ENCODE results near the gene NFATC2.

DNA sequence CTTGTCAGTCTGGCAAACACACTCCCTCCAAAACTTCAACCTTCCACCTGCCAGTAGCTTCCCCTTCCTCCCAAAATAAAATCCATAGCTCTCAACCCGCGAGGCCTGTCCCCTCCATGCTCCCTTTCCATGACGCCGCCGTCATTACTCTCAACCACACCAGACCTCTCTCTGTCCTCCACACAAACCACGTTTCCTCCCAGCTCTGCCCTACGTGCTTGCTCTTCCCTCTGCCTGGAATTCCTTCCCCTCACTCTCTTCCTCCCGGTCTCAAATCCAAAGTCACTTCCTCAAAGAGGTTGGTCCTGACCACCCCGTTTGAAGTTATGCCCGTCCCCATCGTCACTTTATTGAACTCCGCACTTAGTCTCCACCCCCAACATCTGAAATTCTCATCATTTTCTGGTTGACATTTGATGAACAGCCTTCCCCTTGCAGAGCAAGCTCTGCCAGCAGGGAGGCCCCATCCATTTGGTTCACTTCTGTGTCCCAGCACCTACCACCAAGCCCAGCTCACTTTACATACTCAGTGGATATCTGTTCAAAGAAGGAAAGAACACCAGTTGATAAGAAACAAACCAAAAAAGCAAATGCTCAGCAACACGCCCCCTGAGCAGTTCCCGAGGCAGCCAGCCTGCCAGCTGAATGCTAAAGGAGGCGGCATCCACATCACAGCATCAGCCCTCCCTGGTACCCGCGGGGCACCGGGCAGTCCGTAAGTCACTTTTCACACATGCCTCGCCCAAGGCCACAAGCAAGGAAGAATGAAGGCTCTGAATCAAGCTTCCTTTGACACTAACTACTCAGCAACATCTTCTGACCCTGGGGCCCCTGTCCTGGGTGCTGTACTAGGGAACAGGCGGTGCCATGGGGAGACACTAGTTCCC lies 125.0 kb downstream of the NFATC2 start:
- TF ChIP-seq, protein P1, sequence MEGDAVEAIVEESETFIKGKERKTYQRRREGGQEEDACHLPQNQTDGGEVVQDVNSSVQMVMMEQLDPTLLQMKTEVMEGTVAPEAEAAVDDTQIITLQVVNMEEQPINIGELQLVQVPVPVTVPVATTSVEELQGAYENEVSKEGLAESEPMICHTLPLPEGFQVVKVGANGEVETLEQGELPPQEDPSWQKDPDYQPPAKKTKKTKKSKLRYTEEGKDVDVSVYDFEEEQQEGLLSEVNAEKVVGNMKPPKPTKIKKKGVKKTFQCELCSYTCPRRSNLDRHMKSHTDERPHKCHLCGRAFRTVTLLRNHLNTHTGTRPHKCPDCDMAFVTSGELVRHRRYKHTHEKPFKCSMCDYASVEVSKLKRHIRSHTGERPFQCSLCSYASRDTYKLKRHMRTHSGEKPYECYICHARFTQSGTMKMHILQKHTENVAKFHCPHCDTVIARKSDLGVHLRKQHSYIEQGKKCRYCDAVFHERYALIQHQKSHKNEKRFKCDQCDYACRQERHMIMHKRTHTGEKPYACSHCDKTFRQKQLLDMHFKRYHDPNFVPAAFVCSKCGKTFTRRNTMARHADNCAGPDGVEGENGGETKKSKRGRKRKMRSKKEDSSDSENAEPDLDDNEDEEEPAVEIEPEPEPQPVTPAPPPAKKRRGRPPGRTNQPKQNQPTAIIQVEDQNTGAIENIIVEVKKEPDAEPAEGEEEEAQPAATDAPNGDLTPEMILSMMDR (IDR thresholded peaks at IDR 0.05; ENCODE audit: insufficient read depth, low read depth, low read length) = no peak
- no peak for TF ChIP-seq EZH2 (IDR thresholded peaks at IDR 0.05; ENCODE audit: insufficient read depth, low read length)

Data from astrocyte (in vitro differentiated cells and primary cell).